GM21576 (cell line): ENCODE results near the gene PKP4.
"Not testable (repeated sequence)": the region's sequence is repeated elsewhere in the genome, so short reads cannot be mapped to it uniquely, and the experiment has no call there.

Source experiments
- ATAC-seq: cut with Tn5 transposase; IDR thresholded peaks from one replicate; pipeline ENCODE4 v1.9.1; 2021; ENCODE audit warnings: mild to moderate bottlenecking, moderate library complexity; ENCODE audit not compliant: unreplicated experiment

PKP4 gene

DNA sequence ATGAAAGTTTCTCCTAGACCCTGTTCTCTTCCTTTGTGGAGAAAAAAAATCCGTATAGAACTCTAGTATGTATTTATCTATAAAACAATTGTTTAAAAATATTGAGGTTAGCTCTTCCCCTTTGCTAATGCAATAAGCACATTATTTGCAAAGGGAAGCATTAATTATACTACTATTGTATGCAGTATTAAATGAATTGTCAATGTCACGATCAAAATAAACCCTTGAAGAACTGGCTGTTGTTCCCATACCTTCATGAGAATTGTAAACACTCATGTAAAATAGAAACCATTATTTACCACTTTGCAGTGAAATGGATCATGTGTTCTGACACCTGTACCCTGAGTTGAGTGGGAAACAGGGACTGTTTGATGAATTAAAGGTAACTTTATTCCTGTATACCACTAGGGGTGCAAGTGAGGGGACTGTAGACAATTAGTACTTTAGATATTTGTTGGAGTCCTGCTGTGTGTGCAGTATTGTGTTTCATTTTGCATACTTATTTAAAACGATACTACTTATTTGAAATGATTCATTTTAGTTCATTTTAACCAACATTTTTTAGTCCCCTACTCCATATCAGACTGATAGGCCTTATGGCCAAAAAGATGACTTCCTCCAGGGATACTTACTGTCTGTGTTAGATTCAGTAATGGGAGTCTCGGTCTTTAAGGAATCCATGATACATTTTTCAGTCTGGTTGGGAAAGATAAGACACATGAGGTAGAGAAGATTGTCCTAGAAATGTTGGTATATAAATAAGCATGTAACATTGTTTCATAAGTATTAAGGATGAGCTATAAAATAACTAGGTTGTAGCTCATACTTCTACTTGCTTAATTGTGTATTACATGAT, 7.9 kb downstream of the PKP4 start:
- peak; percentile 75 for ATAC-seq

- no peak for ATAC-seq
Measured at GRCh38 chr2:158467248-158467647, 10.5 kb downstream of the PKP4 start.

GRCh38 chr2:158472829-158473228, 16.1 kb downstream of the PKP4 start:
- ATAC-seq = not testable (repeated sequence)

DNA sequence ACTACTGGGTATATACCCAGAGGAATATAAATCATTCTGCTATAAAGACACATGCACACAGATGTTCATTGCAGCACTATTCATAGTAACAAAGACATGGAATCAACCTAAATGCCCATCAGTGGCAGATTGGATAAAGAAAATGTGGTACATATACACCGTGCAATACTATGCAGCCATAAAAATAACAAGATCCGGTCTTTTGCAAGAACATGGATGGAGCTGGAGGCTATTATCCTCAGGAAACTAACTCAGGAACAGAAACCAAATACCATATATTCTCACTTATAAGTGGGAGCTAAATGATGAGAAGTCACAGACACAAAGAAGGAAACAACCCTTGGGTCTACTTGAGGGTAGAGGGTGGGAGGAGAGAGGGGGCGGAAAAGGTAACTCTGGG, 16.5 kb downstream of the PKP4 start:
- not testable (repeated sequence) for ATAC-seq

DNA sequence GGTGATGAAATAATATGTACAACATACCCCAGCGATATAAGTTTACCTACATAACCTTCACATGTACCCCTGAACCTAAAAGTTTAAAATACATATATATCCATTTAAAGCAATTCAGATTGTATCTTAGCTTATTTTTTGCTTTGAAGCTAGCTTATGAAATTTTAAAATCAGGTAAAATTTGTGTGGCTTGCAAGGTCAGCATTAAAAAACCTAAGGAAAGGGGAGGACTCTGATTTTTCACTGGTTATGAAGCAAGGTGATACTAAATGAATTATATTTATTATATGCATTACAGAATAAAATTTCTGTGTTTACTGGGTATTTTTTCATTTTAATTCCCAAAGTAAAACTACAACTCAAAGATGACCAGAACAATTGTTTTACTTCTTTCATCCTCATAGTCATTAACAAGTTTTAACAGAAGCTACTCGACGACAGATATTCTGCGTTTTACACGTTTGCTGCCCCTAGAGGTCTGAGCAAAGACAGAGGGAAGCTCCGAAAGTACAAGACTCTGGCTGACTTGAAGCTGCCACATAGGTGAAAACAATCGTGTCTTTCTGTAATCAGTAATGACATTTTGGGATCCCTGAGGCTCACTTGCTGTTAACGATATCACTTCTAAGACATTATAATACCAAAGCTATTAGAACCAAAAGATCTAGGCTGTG, 17.1 kb downstream of the PKP4 start:
- no peak for ATAC-seq

GRCh38 chr2:158474526-158475011, 17.8 kb downstream of the PKP4 start:
- ATAC-seq = not testable (repeated sequence)

DNA sequence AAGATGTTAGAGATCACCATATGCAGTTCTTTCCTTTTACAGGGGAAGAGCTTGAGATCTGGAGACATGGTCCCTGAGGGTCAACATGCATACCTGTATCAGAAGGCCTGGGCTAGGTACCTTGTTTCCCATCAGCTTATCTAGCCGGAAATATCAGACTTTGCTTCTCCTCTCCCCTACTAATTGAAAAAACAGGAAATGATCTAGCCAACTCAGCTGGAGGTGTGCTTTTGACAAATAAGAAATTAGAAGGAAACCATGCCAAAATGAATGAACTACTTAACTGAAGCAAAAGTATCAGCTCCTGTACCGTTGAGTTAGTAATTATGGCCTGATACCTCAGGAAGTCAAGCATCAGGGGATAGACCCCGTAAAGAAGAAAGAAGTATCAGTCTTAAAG, 20.4 kb downstream of the PKP4 start:
- no peak for ATAC-seq

DNA sequence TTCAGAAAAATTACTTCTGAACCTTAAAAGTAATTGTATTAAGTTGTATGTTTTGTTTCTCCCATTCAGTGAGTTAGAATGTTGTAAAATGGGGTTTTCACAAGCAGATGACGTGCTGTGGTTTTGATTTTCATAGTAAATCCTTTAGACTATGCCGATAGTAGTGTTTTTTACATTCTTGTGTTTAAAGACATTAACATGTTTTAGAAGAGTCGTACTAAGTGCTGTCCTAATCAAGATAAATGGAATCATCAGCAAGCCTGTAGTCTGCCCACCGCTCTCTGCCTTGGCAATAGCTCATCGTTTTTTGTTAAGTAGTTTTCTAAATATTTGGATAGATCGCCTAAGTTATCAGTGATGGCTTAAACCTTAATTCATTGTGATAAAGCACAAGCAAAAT, 21.5 kb downstream of the PKP4 start:
- no peak for ATAC-seq

- ATAC-seq = no peak
Measured at GRCh38 chr2:158478816-158479215, 22.1 kb downstream of the PKP4 start.

GRCh38 chr2:158481116-158481515, 24.4 kb downstream of the PKP4 start:
- no peak for ATAC-seq

GRCh38 chr2:158482594-158482993, 25.8 kb downstream of the PKP4 start:
- no peak for ATAC-seq

DNA sequence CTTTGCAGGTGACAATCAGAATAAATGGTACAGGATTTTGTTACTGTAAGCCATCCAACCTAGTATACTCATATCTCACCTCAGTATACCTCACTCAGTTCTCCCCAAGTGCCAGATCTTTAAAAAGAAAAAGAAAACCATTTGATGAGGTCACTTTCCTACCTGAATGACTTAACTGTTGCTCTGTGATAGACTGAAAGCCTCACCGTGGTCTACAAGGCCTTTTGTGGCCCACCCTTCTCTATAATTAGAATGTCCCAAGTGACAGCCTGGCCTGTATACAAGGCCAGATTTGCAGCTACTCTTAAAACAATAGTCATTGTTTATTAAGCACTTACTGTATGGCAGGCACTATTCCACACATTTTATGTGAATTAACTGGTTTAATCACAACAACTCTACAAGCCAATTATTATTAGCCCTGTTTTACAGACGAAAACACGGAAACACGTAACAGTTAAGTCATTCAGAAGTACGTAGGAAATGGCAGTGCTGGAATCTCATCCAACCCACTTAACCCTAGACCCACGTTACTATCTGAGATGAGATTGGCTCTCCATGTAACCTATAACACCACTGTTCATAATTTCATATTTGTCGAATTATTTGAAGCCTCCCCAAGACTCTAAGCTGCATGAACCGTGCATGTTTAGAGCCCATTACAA, 28.3 kb downstream of the PKP4 start:
- ATAC-seq = no peak

DNA sequence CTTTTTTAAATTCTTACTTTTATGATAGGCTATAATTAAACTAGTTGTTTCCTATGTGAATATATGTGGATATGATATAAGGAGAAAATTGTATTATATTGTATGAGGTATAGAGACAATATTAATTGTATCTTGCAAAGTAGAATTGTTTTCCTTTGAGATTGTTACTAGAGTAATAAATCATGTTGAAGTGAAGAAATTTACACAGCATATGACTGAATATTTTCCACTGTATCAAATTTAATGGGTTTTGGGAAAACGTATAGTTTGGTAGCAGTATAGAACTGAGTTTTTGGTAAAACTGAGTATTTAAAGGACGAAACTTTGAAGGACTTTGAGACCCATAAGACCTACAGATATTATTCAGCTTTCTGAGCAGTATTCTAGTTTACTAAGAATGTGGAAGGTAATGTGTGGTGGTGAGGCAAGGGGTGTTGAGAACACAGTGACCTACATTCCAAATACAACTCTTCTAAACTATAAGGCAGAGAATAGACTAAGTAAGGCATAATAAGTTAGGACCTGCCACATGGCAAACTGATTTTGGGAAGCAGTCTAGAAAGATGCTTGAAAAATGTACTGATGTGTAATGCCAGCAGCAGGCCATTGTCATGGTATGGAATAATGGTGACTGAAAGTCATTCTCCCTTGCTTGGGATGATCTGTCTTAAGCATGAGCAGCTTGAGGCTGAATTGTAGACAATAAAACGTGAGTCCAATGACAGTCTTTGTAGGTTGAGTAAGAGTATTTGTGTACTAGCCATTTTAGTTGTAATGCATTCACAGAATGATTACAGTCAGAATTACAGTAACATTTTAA, 29.6 kb downstream of the PKP4 start:
- ATAC-seq = no peak

DNA sequence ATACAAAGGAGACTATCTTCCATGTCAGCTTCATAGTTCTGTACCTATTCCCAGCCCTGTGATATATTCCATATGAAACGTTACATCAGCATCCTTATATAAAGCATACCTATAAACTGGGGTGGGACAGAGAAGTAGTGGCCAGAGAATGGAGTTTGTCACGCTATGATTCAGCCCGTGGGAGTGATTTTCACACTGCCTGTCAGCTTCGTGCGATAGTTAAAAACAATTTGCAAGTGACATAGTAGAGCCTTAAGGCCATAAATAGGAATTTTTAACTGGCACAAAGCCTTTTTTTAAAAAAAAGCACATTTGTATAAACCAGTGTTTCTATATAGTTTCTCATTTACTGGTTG, 30.2 kb downstream of the PKP4 start:
- ATAC-seq = no peak

DNA sequence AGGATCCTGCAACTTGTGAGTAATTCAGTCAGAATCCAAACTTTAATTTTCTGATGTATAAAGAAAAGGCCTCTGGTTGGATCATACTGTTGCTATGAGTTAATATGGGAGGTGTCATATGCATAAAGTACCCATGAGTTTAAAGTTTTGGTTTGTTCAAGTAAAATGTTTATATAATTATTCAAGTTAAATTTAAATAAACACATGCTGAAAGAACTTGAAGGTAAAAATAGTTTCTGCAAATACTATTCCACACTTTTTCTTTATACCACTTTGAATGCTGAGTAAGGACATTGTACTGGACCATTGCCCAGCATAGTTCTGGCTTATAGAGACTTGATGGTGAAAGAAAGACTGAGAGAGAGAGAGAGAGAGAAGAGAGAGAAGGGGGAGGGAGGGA, 30.7 kb downstream of the PKP4 start:
- no peak for ATAC-seq

GRCh38 chr2:158488442-158489216, 31.9 kb downstream of the PKP4 start:
- no peak for ATAC-seq

DNA sequence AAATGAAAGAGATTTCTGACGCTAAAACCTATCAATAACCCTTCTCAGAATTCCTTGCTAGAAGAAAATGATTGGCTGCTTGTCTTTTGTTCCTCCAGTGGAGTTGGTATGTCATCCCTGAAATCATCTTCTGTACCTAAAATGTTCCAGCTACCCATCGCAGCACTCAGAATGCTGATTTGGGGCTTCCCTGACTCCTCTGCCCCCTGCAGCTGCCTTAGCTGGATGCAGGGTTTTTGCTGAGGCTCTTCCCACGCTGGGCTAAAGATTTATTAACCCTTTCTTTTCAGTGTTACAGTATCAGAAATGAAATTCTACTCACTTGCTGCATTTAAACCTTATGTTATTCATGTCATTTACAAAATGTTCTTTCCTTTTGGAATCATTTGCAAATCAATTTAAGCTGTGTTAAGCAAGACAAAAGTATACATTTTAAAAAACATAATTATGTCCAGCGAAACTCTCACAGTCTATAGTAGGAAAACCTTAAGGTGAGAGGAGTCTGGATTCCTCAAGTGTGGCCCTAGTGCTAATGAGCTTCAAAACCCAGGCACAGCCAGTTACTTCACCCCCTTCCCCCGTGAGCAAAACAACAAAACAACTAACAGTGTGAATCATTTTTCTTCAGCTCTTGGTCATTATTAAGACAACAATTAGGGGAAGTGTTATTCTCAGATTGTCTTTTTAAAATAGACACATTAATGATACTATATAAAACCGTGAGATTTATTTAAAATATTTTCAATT, 32.8 kb downstream of the PKP4 start:
- no peak for ATAC-seq

GRCh38 chr2:158491072-158491471, 34.3 kb downstream of the PKP4 start:
- ATAC-seq = no peak

GRCh38 chr2:158493458-158493857, 36.7 kb downstream of the PKP4 start:
- no peak for ATAC-seq
